Skin epidermis (tissue), 12 donors: ENCODE results near the gene SALL4.
"Not testable (repeated sequence)": the region's sequence is repeated elsewhere in the genome, so short reads cannot be mapped to it uniquely, and the experiment has no call there.

Source experiments
- H3K27ac ChIP-seq, 21 experiments: fragments of 200-600 bp; sonication (generic) in 11 of 21; one replicate each; pipeline ENCODE4 v1.5.0; 2020; ENCODE audit warnings: mild to moderate bottlenecking in 3 of 21, inconsistent platforms in 2 of 21, moderate library complexity in 2 of 21
- H3K4me3 ChIP-seq, 7 experiments: fragments of 200-600 bp; sonication (generic) in 2 of 7; one replicate each; pipeline ENCODE4 v1.5.0; 2020; ENCODE audit warnings: inconsistent platforms in 2 of 7, mild to moderate bottlenecking in 2 of 7, moderate library complexity in 1 of 7

Gene SALL4

DNA sequence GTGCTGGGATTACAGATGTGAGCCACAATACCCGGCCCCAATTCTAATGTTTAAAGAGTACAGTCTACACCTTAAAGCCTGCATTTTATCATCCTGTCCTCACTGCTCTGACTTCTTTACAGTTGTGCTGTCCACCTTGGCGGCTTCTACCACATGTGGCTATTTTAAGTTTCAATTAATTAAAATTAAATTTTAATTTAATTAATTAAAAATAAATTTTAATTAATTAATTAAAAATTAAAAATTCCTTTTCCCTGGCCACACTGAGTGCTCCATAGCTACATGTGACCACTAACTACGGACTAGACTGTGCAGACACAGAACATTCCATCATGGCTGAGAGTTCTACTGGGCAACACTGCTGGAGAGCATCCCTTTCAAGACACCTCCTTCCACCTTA is 61.5 kb downstream of the SALL4 start:
- no peak overlapping the region for H3K27ac ChIP-seq
- H3K4me3 ChIP-seq, result no peak overlapping the region

DNA sequence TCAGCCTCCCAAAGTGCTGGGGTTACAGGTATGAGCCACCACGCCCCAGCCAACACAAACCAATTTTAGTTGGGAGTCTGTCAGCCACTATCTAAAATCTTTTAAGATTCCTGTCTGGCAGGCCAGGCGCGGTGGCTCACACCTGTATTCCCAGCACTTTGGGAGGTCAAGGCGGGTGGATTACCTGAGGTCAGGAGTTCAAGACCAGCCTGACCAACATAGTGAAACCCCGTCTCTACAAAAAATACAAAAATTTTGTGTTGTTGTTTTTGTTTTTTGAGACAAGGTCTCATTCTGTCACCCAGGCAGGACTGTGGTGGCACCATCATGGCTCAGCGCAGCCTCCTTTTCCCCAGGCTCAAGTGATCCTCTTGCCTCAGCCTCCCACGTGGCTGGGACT is 62.0 kb downstream of the SALL4 start:
- not testable (repeated sequence) for H3K27ac ChIP-seq, H3K4me3 ChIP-seq

DNA sequence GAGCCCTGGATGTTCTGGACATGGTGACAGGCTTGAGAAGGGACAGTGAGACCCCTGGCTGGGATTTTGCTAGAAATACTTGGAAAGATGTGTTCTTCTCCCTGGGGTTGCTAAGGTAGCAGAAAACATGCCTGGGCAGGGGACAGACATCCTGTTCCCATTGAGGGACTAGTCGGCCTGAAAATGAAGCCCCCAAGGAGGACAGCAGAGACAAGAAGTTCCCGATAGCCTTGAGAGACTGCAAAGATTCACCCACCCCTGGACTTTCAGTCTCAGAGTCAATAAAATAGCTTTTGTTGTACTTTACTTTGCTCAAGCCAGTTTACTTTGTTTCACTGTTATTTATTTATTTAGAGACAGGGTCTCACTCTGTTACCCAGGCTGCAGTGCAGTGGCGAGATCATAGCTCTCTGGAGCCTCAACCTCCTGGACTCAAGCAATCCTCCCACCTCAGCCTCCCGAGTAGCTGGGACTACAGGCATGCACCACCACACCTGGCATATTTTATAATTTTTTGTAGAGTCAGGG is 62.5 kb downstream of the SALL4 start:
- Histone ChIP-seq H3K4me3 (no peak overlapping the region), H3K27ac (no peak overlapping the region)

DNA sequence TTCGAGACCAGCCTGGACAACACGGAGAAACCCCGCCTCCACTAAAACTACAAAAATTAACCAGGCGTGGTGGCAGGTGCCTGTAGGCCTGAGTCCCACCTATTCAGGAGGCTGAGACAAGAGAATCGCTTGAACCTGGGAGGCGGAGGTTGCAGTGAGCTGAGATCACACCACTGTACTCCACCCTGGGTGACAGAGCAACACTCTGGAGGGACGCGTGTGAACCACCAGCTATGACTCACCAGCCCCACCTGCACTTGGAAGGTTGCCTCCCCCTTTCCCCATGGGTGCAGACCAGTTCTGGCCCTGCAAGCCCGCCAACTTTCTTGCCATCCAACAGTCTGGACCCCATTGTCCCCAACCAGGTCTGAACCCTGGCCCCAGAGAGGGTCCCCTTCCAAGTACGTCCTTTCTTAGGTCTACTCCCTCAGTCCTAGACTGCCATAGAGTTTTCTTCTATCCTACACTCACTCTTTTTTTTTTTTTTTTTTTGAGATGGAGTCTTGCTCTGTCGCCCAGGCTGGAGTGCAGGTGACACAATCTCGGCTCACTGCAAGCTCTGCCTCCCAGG is 63.4 kb downstream of the SALL4 start:
- Histone ChIP-seq H3K4me3 (no peak overlapping the region), H3K27ac (no peak overlapping the region)

DNA sequence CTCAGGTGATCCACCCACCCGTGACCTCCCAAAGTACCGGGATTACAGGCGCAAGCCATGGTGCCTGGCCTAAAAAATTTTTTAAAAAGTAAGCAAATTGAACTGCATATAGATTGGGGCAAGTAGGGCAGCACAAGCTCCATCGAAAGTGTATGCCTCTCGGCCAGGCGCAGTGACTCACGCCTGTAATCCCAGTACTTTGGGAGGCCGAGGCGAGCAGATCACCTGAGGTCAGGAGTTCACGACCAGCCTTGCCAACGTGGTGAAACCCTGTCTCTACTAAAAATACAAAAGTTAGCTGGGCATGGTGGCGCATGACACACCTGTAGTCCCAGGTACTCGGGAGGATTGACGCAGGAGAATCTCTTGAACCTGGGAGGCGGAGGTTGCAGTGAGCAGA is 64.1 kb downstream of the SALL4 start:
- not testable (repeated sequence) for H3K4me3 ChIP-seq, H3K27ac ChIP-seq

DNA sequence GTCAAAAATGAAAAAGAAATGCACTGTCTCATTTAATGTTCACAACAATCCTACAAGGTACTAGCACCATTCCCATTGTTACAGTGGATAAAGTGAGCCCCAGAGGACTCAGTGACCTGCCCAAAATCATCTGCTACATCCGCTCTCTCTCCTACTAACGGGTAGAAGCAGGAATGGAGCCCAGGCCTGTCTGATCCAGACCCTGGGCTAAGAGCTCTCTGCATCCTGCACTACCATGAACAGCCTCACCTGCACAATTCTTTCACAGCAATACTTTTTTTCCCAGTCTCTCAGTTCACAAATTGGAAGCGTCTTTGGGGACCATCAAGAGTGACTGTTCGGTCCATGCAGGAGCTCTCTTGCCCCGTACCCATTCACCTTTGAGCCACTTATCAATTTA is 65.4 kb downstream of the SALL4 start:
- no peak overlapping the region for H3K4me3 ChIP-seq
- H3K27ac ChIP-seq, result no peak overlapping the region

DNA sequence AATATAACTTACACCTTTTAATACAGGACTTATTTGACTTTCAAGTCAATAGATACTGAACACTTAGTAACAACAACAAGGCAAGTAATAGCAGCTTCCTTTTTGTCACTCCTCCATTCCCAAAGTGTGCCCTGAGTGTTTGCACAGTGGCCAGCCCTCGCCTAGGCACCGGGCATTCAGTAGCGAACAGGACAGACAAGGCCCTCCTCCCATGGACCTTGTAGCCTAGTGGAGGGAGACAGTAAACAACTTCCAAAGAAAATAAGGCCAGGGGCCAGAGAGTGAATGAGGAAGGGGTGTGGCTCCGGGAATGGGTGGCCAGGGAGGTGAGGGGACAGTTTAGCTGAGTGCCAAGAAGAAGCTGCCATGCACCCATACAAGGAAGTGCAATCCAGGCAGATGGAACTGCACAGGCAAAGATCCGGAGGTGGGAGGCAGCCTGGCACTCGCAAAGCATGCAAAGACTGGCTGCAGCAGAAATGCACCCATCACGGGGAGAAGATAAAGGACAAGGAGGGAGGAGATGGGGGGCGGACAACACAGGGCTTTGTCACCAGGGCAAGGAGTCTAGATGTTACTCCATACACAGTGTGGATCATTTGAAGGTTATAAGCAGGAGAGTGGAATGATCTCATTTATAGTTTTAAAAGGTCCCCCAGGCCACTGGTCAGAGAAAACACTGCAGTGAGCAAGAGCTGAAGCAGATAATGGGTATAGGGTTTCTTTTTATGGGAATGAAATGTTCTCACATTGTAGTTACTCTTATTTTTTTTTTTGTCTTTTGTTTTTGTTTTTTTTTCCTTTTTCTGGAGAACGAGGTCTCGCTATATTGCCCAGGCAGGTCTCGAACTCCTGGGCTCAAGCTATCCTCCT is 66.4 kb downstream of the SALL4 start:
- Histone ChIP-seq H3K27ac (no peak overlapping the region), H3K4me3 (no peak overlapping the region)

DNA sequence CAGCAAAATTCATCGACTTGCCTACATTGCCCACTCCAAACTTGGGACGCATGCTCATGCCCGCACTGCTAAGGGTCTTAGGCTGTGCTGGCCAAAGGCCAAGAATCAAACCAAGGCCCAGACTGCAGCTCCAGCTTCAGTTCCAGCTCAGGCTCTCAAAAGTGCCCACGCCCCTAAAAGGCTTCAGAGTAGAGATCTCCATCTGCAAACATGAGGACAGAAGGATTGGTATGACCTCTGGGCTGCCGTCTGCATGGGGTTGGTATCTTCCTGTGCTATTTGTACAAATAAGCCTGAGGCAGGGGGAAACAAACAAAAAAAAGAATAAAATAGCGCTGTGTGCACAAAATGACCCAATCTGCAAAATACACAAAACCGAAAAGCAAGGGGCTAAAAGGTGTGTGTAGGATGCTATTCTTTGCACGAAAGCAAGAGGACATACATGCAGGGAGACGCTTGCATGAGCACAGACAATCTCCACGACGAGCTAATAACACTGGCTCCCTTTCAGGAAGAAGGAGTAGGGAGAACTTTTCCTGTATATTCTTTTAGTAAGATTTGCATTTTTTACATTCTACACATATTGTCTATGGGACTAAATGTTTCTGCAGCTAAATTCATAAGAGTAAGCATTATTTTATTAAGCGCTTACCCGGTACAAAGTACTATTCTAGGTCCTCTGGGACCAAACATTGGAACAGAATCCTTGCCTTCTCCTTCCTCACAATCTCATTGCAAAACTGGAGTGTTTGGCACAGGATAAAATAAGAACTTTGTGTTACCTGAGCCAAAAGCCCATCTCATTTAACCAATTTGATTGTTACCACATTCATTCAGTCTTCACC is 67.2 kb downstream of the SALL4 start:
- Histone ChIP-seq H3K4me3 (no peak overlapping the region), H3K27ac (no peak overlapping the region)

DNA sequence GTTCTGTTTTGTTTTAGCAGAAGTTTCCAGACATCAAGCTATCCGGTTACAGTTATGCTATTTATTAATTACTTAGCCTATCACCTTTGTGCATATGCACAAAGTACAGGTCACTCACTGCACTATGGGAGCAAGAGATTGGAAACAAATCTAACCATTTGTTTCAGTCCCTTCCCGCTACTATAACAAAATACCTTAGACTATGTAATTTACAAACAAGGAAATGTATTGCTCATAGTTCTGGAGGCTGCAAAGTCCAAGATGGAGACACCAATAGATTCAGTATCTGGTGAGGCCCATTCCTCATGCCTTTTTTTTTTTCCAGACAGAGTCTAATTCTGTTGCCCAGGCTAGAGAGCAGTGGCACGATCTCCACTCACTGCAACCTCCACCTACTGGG is 69.3 kb downstream of the SALL4 start:
- Histone ChIP-seq H3K27ac (no peak overlapping the region), H3K4me3 (no peak overlapping the region)
